MM.1S (cell line): ENCODE data around the gene PTPRD.

ENCODE experiments used
- DNase-seq: peaks from one replicate; pipeline ENCODE4 v3.0.0-alpha.2; 2015
- H2AFZ ChIP-seq: fragments of 300-600 bp; sonication (generic); 2 replicates; pipeline ENCODE4 v1.6.0; 2016; ENCODE audit warnings: antibody characterized with exemption, low read length
- H3F3A ChIP-seq: fragments of 300-600 bp; sonication (generic); 2 replicates; pipeline ENCODE4 v1.6.1; 2016; ENCODE audit warnings: mild to moderate bottlenecking, antibody characterized with exemption, low read length, moderate library complexity, mixed read lengths; ENCODE audit not compliant: insufficient read depth
- H3K27ac ChIP-seq: fragments of 300-600 bp; sonication (generic); 2 replicates; pipeline ENCODE4 v1.5.1; 2016; ENCODE audit warnings: mild to moderate bottlenecking, low read length
- H3K27me3 ChIP-seq: fragments of 300-600 bp; sonication (generic); replicated peaks from 2 replicates; pipeline ENCODE4 v1.6.0; 2016; ENCODE audit warnings: low read length; ENCODE audit not compliant: insufficient read depth
- H3K36me3 ChIP-seq: fragments of 300-600 bp; sonication (generic); replicated peaks from 2 replicates; pipeline ENCODE4 v1.6.1; 2016; ENCODE audit warnings: mild to moderate bottlenecking, low read length, mixed read lengths; ENCODE audit not compliant: insufficient read depth
- H3K4me1 ChIP-seq: fragments of 300-600 bp; sonication (generic); 2 replicates; pipeline ENCODE4 v1.6.1; 2016; ENCODE audit warnings: low read length, mixed read lengths
- H3K4me2 ChIP-seq: fragments of 300-600 bp; sonication (generic); 2 replicates; pipeline ENCODE4 v1.6.0; 2016; ENCODE audit warnings: low read depth, low read length
- H3K4me3 ChIP-seq: fragments of 300-600 bp; sonication (generic); 2 replicates; pipeline ENCODE4 v1.5.1; 2016; ENCODE audit warnings: low read length, mixed read lengths
- H3K79me2 ChIP-seq: fragments of 300-600 bp; sonication (generic); 2 replicates; pipeline ENCODE4 v1.6.1; 2016; ENCODE audit warnings: mixed run types, low read length, mixed read lengths
- H3K9ac ChIP-seq: fragments of 300-600 bp; sonication (generic); 2 replicates; pipeline ENCODE4 v1.6.1; 2016; ENCODE audit warnings: low read length, mixed read lengths
- H3K9me2 ChIP-seq: fragments of 300-600 bp; sonication (generic); replicated peaks from 2 replicates; pipeline ENCODE4 v1.6.1; 2016; ENCODE audit warnings: mild to moderate bottlenecking, low read length, mixed read lengths; ENCODE audit not compliant: insufficient read depth
- H3K9me3 ChIP-seq: fragments of 300-600 bp; sonication (generic); replicated peaks from 2 replicates; pipeline ENCODE4 v1.6.1; 2016; ENCODE audit warnings: mild to moderate bottlenecking, low read length, mixed read lengths; ENCODE audit not compliant: insufficient read depth
- H4K20me1 ChIP-seq: fragments of 300-600 bp; sonication (generic); 2 replicates; pipeline ENCODE4 v1.6.1; 2016; ENCODE audit warnings: mild to moderate bottlenecking, low read length, moderate library complexity, mixed read lengths; ENCODE audit not compliant: insufficient read depth
- EZH2 ChIP-seq: fragments of 300-600 bp; sonication (generic); optimal IDR thresholded peaks from 2 replicates; pipeline ENCODE3; 2017; ENCODE audit warnings: low read depth, mild to moderate bottlenecking, antibody characterized with exemption, low read length, mixed read lengths
- EZH2phosphoT487 ChIP-seq: fragments of 300-600 bp; sonication (generic); IDR thresholded peaks from 2 replicates; pipeline ENCODE4 v1.6.1; 2018; ENCODE audit warnings: antibody characterized with exemption, low read length
- TF ChIP-seq, protein P1 (sequence below): fragments of 300-600 bp; sonication (generic); IDR thresholded peaks from 2 replicates; pipeline ENCODE4 v1.5.1; 2016; ENCODE audit warnings: antibody characterized with exemption, low read length, mixed read lengths

PTPRD gene

GRCh38 chr9:10237584-10237983 lies 375.2 kb downstream of the PTPRD start:
- no peaks in the 10 kb centered on the region for H3K4me1 ChIP-seq
- H3K4me2 ChIP-seq = no peak overlapping the region
- H3K79me2 ChIP-seq = no peaks in the 10 kb centered on the region
- DNase-seq = no peak
- H4K20me1 ChIP-seq = no peaks in the 10 kb centered on the region
- H3K27ac ChIP-seq = no peak overlapping the region
- H3F3A ChIP-seq = no peaks in the 10 kb centered on the region
- no peaks in the 10 kb centered on the region for H3K27me3 ChIP-seq
- no peak overlapping the region for H2AFZ ChIP-seq
- TF ChIP-seq EZH2 (no peak), EZH2phosphoT487 (no peak)
- TF ChIP-seq, protein P1, sequence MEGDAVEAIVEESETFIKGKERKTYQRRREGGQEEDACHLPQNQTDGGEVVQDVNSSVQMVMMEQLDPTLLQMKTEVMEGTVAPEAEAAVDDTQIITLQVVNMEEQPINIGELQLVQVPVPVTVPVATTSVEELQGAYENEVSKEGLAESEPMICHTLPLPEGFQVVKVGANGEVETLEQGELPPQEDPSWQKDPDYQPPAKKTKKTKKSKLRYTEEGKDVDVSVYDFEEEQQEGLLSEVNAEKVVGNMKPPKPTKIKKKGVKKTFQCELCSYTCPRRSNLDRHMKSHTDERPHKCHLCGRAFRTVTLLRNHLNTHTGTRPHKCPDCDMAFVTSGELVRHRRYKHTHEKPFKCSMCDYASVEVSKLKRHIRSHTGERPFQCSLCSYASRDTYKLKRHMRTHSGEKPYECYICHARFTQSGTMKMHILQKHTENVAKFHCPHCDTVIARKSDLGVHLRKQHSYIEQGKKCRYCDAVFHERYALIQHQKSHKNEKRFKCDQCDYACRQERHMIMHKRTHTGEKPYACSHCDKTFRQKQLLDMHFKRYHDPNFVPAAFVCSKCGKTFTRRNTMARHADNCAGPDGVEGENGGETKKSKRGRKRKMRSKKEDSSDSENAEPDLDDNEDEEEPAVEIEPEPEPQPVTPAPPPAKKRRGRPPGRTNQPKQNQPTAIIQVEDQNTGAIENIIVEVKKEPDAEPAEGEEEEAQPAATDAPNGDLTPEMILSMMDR = no peak
- no peaks in the 10 kb centered on the region for H3K9me3 ChIP-seq
- no peak overlapping the region for H3K4me3 ChIP-seq
- no peaks in the 10 kb centered on the region for H3K36me3 ChIP-seq
- H3K9ac ChIP-seq = no peak overlapping the region
- H3K9me2 ChIP-seq = no peaks in the 10 kb centered on the region

DNA sequence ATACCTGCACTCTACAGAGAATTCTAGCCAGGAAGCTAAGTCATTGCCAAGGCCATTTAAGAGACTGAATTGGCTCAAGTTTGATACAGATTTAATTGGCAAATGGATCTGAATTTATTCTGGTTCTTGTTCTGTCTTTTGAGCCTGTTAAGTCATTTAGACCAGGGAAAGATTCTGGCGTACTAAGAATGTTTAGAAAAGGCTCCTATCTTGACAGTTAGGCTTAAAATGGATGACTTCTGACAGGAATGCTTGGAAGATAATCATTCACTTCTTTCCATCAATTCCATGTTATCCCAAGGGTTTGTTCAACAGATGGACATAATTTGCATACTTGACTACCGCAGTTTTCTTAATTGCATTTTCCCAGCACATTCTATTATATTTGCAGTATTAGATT lies 376.6 kb downstream of the PTPRD start:
- TF ChIP-seq EZH2phosphoT487 (no peak), EZH2 (no peak)
- TF ChIP-seq, protein P1 = no peak
- no peaks in the 10 kb centered on the region for H4K20me1 ChIP-seq
- no peaks in the 10 kb centered on the region for H3F3A ChIP-seq
- H3K79me2 ChIP-seq = no peaks in the 10 kb centered on the region
- no peak overlapping the region for H3K4me2 ChIP-seq
- no peaks in the 10 kb centered on the region for H3K9me2 ChIP-seq
- no peak overlapping the region for H3K4me3 ChIP-seq
- no peak overlapping the region for H3K9ac ChIP-seq
- no peaks in the 10 kb centered on the region for H3K36me3 ChIP-seq
- DNase-seq = no peak
- no peaks in the 10 kb centered on the region for H3K27me3 ChIP-seq
- H3K27ac ChIP-seq = no peak overlapping the region
- H3K9me3 ChIP-seq = no peaks in the 10 kb centered on the region
- no peaks in the 10 kb centered on the region for H3K4me1 ChIP-seq
- H2AFZ ChIP-seq = no peak overlapping the region

- Histone ChIP-seq H3K36me3 (no peaks in the 10 kb centered on the region), H3F3A (no peaks in the 10 kb centered on the region), H4K20me1 (no peaks in the 10 kb centered on the region), H3K9me2 (no peaks in the 10 kb centered on the region), H3K4me1 (0 out of 2 replicates have a peak, but pooled peaks cover 5% of the 10 kb centered on the region), H3K4me2 (no peak overlapping the region), H3K9me3 (no peaks in the 10 kb centered on the region), H2AFZ (no peak overlapping the region), H3K27ac (no peak overlapping the region), H3K4me3 (no peak overlapping the region), H3K79me2 (no peaks in the 10 kb centered on the region), H3K27me3 (no peaks in the 10 kb centered on the region), H3K9ac (no peak overlapping the region)
- no peak for DNase-seq
- TF ChIP-seq EZH2 = no peak
- TF ChIP-seq, protein P1 = no peak
- no peak for TF ChIP-seq EZH2phosphoT487
Observed at GRCh38 chr9:10235376-10235775, 377.4 kb downstream of the PTPRD start.
